GM21360 (cell line): ENCODE results near the gene SELENON.

ENCODE experiments used
- ATAC-seq: cut with Tn5 transposase; IDR thresholded peaks from one replicate; pipeline ENCODE4 v1.9.1; 2021; ENCODE audit warnings: mild to moderate bottlenecking, moderate library complexity; ENCODE audit not compliant: unreplicated experiment

The SELENON gene, protein sequence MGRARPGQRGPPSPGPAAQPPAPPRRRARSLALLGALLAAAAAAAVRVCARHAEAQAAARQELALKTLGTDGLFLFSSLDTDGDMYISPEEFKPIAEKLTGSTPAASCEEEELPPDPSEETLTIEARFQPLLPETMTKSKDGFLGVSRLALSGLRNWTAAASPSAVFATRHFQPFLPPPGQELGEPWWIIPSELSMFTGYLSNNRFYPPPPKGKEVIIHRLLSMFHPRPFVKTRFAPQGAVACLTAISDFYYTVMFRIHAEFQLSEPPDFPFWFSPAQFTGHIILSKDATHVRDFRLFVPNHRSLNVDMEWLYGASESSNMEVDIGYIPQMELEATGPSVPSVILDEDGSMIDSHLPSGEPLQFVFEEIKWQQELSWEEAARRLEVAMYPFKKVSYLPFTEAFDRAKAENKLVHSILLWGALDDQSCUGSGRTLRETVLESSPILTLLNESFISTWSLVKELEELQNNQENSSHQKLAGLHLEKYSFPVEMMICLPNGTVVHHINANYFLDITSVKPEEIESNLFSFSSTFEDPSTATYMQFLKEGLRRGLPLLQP

DNA sequence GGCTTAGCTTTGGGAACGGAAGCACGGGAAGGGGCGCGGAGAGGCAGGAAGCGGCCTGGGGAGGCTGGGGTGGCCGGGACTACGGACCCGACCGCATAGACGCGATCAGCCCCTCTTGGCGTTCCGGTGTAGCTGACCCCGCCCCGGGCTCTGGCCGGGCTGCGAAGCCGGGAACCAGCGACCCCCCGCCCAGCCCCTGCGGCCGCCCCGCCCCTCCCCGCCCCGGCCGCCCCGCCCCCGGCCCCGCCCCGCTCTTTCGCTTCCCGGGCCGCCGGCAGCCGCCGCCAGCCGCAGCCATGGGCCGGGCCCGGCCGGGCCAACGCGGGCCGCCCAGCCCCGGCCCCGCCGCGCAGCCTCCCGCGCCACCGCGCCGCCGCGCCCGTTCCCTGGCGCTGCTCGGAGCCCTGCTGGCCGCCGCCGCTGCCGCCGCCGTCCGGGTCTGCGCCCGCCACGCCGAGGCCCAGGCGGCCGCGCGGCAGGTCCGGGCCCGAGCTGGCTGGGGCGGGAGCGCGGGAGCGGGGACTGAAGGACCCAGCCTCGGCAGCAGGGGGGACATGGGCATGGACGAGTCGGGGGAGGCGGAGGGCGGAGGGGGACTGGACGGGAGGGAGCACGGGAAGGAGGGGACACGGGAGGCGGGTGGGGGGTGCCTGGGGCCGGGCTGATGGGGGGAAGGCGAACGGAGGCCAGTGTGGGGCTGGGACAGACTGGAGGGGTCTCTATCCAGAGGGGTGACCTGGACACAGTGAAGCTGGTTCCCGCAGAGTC is at the start of gene SELENON:
Gene SELENON (plus strand): TSS at position 259 of the 768 bp plus-strand sequence. CDS start 38 bp downstream, at position 297.
- ATAC-seq = no peak

DNA sequence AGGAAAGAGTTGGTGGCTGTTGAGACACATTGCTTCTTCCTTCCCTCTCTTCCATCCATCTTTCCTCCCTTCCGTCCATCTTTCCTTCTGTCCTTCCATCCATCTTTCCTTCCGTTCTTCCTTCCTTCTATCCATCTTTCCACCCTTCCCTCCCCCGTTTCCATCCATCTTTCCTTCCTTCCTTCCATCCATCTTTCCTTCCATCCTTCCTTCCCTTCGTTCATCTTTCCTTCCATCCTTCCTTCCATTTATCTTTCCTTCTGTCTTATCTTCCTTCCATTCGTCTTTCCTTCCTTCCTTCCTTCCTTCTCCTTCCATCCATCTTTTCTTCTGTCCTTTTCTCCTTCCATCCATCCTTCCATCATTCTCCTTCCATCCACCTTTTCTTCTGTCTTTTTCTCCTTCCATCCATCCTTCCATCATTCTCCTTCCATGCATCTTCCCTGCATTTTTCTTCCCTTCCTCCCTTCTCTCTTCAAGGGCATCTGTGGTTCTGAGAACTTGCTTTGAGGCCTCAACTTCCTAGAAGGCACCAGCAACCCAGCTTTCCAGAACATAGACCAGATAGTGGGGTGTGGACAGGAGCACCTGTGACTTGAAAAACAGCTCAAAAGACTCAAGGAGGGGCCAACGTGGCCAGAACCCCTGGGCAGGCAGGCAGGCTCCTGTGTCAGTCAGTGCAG is 48.9 kb upstream of the SELENON start:
- ATAC-seq = no peak

DNA sequence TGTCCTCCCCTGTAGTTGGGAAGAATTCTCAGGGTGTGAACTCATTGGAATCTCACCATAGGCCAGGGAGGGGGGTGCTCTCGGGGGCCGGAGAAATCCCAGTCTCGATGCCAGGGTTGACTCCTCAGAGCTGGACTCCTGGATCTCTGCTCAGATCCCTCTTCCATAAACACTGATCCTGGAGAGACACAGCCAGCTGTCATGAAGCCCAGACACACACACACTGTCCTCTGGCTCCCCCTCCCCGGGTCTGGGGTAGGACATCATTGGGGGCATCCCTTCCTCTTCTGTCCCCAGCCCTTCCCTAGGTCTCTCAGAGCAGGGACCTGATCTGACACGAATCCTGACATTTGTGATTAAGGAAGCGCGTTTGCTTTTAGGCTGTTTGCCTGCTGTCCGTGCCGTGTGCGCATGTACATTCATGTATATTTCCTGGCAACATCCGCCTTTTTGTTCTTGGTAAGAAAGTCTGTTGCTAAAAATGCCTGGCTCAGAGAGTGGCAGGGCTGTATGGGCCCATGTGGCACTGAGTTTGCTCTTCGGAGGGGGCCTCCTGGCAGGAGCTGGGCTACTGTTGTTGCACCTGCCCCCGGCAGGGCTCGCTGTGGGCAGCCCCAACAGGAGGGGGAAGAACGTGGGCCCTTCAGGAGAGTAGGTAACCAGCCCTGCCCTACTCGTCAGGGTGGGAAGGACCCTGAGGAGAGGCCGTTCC is 45.4 kb upstream of the SELENON start:
- no peak for ATAC-seq

DNA sequence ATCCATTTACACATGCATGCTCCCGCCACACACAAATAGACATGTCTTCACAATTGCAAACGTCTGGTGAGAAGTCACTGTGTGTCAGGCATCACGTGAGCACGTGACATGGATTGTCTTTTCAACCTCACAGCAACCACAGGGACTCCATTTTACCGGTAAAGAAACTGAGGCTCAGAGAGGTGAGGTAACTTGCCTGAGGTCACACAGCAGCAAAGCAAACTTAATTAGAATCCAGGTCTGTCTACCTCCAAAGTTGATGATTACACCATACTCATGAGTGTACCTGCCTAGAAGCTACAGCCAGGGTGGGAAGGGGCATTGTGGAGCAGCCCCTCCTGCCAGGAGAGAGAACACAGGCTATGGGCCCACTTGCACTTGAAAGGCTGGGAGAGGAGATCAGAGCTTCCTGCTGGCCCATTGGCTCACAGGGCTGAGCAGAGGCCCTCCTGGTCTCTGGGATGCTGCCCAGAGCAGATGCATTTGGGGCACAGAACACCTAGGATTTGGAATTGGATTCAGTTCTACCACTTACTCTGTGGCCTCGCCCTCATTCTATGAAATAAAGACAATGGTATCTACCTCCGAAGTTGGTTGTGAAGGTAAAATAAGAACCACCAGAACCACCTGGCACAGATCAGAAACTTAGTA is 44.4 kb upstream of the SELENON start:
- ATAC-seq = no peak

DNA sequence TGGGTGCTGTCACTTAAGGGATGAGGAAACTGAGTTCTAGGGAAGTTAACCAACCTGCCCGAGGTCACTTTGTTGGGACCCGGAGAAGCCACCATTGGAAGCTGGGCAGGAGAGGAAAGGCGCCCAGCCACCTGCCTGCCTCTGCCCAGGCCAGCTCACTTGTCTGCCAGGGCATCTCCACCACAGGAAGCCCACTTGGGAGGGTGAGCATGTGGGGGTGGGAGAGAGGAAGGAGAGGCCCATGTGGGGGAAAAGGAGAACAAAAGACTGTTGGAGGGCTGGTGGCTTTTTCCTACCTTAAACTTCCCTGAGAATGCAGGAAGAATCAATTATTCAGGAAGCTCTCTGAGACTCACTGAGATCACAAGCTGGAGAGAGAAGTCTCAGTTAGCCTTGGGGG is 43.8 kb upstream of the SELENON start:
- ATAC-seq = no peak

DNA sequence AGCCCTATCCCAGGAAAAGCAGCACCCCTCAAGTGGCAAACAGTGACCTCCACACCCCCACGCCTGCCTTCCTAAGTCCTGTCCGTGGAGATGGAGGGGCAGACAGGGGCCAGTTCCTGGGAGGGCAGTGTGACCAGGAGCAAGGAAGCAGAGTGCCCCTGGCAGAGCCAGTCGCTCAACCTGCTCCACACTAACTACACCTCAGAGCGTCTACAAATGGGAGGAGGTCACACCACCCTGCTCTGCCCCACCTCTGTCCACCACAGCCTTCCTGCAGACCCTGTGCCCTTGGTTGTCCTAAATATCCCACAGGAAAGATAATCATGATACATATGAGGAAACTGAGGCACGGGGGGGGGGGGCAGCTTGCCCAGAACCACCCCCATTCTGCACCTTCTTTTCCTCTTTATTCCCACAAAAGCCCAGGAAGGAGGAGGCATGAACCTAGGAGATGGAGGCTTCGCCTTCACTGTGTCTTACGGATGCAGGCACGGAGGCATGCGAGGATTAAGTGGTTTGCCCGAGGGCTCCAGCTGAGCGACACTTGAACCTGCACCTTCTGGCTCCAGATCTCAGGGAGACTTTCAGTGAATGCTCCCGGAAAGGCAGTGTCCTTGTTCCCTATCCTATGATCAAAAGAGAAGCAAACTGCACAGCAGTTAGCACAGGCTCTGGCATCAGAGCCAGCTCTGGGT is 42.7 kb upstream of the SELENON start:
- no peak for ATAC-seq

DNA sequence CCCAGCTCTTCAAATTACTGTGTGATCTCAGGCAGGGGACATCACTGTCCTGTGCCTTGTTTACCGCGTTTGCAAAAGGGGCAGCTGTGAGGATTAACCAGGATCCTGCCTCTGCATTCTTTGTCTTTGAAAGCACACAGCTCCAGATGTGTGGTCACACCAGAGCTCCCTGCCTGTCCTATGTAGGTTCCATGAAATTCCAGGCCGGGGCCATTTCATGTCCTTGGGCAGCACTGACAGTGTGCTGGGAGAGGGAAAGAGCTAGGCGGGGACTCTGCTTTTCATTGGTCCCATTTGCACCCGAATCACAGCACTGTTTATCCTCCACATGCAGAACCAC is 42.2 kb upstream of the SELENON start:
- ATAC-seq = no peak

DNA sequence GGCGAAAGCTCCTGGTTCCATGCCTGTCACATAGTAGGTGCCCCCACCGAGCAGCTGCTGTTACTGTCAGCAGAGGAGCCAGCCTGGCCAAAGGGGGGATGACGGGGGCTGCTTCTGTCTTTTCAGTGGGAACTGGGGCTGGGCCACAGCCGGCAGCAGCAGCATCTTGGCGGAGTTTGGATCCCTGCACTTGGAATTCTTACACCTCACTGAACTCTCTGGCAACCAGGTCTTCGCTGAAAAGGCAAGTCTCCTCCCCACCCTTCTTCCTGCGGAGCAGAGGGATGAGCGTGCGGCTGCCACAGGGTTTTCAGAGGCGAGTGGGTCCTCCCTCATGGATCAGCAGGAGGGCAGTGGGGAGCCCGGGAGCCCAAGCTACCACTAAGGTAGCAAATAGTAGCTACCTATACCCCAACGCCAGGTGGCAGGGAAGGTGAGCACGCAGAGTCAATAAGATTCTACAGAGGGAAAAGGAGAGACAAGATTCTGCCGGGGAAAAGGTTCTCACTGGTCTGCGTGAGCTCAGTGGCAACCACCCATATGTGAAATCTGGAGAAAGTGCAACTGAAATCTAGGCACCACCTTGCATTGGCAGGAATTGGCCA is 41.4 kb upstream of the SELENON start:
- ATAC-seq = no peak

DNA sequence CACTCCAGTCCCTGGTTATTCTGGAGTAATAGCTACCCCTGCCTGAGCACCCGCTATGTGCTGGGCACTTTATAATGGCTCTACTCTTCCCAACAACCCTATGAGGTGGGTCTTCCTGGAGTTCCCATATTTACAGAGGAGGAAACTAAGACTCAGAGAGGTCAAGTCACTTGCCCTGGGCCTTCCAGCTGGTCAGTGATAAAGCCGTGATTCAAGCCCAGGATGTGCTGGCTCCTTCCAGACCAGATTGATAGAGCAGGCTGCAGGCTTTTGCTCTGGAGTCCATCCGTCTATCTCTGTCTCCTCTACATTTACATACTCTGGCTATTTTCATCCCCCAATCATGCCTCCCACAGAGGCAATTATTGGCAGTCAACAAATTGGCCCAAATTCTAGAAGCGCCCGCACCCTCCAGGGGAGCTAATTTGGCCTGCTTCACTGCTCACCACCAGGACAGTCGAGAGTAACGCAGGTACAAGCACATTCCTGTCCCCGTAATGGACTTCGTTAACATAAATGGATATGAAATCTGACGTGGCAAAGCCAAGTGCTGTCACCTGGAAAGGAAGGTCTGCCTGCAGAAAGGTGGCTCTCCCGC is 39.8 kb upstream of the SELENON start:
- no peak for ATAC-seq

DNA sequence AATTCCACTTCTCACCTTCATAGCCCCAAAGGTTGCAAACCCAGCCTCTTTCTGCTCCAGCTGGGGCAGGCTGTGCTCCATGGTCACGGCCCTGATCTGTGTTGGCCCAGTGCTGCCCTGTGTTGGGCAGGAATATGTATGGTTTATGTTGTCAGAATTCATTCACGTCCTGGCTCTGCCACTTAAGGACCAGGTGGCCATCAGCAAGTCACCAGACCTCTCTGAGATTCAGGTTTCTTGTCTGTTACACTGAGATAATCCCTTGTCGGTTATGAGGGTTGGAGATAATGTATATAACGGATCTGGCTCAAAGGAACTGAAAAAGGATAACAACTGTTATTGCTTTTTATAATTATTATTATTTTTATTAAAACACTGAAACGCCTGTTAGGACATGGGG is 39.1 kb upstream of the SELENON start:
- ATAC-seq = no peak

DNA sequence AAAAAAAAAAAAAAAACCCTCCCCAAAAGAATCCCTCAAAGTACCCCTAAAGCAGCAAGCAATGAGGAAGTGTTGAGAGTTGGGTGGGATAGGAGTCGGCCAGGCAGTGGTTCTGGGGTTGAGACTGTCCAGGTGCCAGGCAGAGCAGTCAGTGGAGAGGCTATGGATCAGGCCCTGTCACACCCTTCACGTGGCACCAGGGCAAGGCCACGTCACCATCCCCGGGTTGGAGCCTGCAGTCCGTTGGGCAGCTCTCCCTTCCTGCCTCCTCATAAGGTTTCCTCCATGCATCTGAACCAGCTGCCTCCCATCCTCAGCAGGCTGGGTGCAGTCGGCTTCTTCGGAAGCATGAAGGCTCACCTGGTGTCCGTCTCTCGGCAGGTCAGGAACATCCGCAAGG is 36.5 kb upstream of the SELENON start:
- ATAC-seq = no peak

DNA sequence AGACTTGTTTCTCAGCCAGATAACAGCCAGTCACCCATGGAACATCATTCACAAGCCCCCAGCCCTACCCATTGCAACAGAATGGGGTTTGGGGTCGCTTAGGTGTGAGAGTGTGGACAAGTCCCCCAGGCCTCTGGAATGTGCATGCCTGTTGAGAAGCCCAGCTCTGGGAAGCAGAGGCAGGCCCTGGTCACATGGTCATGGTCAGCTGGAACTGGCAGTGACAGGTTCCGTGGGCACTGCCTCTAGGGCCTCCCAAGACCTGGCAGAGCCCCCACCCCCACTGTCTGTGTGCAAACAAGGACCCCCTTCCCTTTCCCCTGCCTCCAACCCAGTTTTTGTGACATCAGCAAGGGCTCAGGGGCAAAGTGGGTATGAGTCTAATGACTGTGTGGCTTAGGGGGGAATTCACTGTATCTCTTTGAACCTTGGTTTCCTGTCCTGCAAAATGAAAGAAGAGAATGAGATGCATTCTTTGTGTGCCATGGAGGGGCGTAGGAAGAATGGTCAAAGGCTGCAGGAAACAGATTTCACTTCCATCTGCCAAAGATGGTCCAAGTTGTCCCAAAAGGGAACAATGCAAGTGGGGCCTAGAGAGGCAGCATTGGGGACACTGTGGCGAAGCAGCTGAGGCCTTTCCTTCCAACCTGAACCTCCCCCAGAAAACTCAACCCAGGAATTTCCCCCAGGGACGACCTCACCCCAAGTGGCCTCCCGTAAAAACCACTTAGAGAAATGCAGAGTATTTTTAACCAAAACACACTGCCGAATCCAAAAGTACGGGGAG is 34.7 kb upstream of the SELENON start:
- no peak for ATAC-seq

DNA sequence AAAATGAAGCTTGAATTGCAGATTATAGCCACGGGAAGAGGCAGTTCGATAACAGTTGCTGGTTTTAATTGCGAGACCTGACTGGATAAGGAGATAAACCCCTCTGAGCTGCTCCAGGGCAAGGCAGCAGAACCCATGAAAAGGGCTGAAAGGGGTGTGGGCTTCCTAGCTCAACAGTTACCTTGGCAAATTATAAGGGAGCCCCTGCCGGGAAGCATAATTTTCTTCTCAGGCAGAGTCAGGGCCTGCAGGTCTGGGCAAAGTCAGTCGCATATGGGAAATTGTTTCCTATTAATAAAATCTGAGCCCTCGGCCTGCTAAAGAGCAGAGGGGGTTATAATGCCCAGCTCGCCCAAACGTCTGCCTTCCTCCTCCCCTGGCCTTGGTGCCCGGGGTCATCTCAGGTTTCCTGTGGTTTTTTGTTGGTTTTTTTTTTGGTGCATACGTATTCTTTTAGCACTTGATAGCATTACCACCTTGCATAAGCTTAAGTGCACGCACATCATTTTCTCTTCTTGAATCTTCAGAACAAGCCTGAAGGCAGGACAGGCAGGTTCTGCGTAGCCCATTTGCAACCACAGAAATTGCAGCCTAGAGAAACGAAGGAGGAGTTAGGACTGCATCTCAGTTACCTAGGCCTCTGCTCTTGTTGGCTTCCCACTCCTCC is 33.9 kb upstream of the SELENON start:
- ATAC-seq = no peak

DNA sequence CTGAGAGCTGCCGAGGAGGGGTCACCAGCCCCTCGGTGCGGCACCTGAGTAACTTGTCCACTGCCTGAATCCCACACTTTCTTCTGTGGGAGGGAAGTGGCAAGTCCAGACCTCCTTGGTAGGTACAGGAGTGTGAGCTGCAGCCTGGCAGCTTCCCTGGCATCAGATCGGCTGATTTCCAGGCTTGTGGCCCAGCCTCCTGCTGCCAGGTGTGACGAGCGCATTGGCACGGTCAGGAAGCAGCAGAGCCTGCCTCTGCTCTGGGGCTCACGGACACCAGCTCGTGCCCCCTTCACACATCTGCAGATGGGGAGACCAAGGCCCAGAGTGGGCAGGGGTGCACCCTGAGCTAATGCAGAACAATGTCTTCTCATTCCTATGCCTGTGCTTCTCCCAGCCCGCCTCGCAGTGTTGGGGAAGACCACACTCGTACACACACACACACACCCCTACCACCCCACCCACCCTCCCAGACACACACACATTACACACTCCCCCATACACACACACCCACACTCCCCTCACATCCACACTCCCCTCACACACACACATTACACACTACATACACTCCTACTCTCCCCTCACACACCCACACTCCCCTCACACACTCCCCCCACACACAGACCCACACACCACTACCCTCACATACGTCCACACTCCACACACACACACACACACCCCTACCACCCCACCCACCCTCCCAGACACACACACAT is 33.1 kb upstream of the SELENON start:
- ATAC-seq = no peak

DNA sequence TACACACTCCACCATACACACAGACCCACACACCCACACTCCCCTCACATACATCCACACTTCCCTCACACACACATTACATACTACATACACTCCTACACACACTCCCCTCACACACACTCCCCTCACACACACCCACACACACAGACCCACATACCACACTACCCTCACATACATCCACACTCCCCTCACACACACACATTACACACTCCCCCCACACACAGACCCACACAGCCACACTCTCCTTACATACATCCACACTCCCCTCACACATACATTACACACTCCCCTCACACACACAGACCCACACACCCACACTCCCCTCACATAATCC is 32.6 kb upstream of the SELENON start:
- no peak for ATAC-seq

DNA sequence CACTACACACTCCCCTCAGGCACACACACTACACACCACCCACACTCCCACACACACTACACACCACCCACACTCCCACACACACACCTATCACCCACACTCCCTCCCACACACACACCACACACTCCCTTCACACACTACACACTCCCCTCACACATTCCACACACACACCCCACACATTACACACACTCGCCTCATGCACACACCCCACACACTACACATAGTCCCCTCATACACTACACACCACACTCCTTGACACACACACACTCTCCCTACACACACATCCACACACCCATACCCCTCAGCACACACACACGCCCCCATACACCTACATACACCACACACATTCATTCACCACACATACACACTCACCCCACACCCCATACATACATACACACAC is 31.0 kb upstream of the SELENON start:
- no peak for ATAC-seq
